ENCODE measurements around the gene CD22.

DNA sequence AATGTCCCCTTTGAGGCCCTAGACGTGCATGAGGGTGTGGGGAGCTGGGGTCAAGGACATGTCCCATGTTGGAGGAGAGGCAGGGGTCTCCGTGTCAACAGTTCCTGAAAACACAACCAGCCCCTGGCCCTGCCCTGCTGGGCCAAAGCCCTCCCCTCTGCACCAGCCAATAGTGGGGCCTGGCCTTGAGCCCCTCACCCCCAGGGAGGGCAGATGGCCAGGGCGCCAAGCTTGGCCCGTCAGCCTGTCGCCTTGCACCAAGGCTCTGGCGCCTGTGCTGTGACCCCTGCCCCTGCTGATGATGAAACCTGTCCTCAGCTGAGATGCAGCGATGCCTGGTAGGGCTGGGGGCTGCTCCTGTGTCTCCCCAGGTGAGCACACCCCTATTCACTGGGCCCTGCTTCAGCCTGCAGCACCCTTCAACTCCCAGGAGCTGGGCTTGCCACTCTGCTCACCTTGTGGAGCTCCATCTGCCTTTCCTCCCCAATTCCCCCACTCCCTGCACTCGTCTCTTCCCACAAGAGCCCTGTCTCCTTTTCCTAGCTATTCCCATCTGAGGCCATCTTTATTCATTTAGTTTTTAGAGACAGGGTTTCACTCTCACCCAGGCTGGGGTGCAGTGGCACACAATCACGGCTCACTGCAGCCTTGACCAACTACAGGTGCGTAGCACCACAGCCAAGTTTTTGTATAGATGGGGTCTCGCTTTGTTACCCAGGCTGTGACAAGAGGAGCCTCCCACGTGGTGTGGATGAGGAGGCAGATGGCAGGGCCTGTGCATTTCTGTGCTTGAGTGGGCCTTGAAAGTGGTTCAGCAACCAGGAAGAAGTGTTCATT lies 48.8 kb upstream of the CD22 start:
- TF ChIP-seq MYC (IDR thresholded peaks at IDR 0.05; ENCODE audit: low read depth, low read length), result no peak
- no peak for TF ChIP-seq POLR2A (IDR thresholded peaks at IDR 0.05; ENCODE audit: low read depth, low read length)
- TF ChIP-seq, protein P1, sequence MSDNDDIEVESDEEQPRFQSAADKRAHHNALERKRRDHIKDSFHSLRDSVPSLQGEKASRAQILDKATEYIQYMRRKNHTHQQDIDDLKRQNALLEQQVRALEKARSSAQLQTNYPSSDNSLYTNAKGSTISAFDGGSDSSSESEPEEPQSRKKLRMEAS (IDR thresholded peaks at IDR 0.05; ENCODE audit: insufficient read depth, insufficient read length), result no peak
